ENCODE data around the gene MTCP1. TPM values are rescaled to one million over a fixed set of nuclear protein-coding genes. Genes with fewer than 3 reads are reported as not detected.
A peak's percentile ranks its signal among the peaks of the same experiment; 100 is the strongest.

Gene MTCP1, protein sequence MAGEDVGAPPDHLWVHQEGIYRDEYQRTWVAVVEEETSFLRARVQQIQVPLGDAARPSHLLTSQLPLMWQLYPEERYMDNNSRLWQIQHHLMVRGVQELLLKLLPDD
- 21.1 and 25.0 TPM in 2 replicates for total RNA-seq (2014; rRNA removed; shearing (Covaris generic))

DNA sequence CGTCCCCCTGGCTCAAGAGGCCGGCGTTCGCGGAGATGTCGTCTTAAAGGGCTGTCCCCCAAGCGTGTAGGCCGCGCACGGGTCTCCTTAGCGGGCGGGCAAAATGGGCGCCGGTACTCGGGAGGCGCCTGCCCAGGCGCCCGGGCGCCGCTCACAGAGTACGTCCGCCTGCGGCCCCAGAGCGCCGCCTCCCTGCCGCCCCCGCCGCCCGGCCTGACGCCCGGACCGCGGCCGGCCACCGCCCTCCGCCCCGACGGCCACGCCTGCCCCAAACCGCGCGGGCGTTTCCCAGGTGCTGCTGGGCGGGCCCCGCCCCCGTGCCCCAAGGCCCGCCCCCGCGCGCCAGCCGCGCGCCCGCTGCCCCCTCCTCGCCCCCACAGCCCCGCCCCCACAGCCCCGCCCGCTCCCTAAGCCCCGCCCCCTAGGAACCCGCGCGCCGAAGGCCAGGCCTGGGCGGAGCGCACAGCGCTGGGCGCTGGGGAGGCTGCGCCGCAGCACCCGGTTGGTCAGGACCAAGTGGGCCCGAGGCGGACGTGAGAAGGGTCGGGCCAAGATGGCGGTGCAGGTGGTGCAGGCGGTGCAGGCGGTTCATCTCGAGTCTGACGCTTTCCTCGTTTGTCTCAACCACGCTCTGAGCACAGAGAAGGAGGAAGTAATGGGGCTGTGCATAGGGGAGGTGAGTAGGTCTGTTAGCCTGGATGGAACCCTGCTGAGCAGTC is at the start of gene MTCP1, which contains the start of the genes BRCC3 and CMC4:
Gene MTCP1, minus strand, starts transcription at position 162 of the 719 bp plus-strand sequence. CDS start 5,126 bp downstream, outside the sequence.
Gene BRCC3, plus strand, starts transcription at position 534 of the 719 bp plus-strand sequence. Its CDS starts 20 bp downstream, at position 554.
Gene CMC4, minus strand, starts transcription at position 162 of the 719 bp plus-strand sequence. CDS start 7,113 bp downstream, outside the sequence.
- Histone ChIP-seq H3K9me3 (replicated peaks) (no peaks in the 10 kb centered on the region), H3K4me1 (no peaks in the 10 kb centered on the region), H3K4me3 (peak within 1 kb of the TSS; percentile 80), H3K27me3 (no peaks in the 10 kb centered on the region), H3K36me3 (no peaks in the 10 kb centered on the region; the same call in 1 of the 2 replicates), H3K27ac (peak within 1 kb of the TSS; percentile 77)
- DNase-seq, result peak; percentile 79 to 81

DNA sequence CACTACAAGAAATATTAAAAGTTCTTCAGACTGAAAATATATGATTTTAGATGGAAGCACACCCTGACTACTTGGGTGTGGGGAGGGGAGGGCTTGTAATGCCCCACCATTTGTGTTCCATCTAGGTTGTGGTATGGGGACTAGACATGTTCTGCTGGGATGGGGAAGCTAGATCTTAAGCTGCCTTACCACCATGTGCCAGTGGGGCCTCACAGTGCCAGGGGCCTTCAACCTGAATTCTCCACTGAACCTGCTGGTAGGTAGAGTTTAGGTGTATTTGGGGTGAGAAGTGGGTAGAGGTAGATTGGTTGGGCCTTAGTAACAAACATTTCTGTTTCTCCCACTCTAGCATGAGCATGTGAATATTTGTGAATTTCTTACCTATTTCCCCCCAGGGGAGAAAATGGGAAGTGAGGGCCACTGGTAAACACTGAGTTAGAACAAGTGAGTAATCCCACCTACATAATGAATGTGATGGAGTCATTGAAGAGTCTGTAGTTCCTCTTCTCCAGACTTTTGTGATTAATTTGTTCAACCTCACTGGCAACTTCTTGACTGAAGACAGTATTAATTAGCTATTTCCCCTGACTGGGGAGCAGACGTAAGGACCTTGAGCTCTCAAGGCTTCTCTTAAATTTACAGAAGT is 44.4 kb upstream of the MTCP1 start:
- Histone ChIP-seq H3K36me3 (no peaks in the 10 kb centered on the region), H3K27ac (no peak overlapping the region)

DNA sequence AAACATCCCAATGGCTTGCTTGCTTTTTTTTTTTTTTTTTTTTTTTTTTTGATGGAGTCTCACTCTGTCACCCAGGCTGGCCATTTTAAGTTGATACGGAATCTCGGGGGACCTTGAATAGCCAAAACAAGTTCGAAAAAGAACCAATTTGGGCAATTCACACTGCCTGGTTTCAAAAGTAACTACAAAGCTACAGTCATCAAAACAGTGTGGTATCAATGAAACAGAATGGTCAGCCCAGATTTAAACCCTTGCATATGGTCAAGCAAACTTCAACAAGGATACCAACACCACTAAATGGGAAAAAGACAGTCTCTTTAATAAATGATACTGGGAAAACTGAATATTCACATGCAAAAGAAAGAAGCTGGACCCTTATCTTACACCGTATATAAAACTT is 42.2 kb upstream of the MTCP1 start:
- Histone ChIP-seq H3K4me3 (no peak overlapping the region), H3K27me3 (no peaks in the 10 kb centered on the region), H3K4me1 (no peaks in the 10 kb centered on the region), H3K9me3 (replicated peaks) (no peaks in the 10 kb centered on the region), H3K27ac (no peak overlapping the region), H3K36me3 (no peaks in the 10 kb centered on the region)
- no peak for DNase-seq

More for the DNA sequence above, 44.4 kb upstream of the MTCP1 start:
- Histone ChIP-seq H3K4me1 (no peaks in the 10 kb centered on the region), H3K4me3 (no peak overlapping the region), H3K9me3 (replicated peaks) (no peaks in the 10 kb centered on the region), H3K27me3 (no peaks in the 10 kb centered on the region)
- DNase-seq, result no peak

DNA sequence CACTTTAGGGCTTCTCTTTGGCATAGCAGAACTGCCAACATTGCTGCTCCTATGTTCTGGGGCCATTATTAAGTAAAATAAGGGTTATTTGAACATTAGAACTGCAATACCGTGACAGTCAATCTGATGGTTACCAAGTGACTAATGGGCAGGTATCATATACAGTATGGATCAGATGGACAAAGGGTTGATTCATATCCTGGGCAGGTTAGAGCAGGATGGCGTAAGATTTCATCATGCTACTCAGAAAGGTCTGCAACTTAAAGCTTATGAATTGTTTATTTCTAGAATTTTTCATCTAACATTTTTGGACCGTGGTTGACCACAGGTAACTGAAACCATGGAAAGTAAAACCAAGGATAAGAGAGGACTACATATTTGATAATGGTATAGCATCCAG is 41.2 kb upstream of the MTCP1 start:
- H3K27me3 ChIP-seq, result no peaks in the 10 kb centered on the region
- no peaks in the 10 kb centered on the region for H3K36me3 ChIP-seq
- H3K9me3 ChIP-seq (replicated peaks), result no peaks in the 10 kb centered on the region
- H3K27ac ChIP-seq, result no peak overlapping the region
- DNase-seq, result no peak
- no peaks in the 10 kb centered on the region for H3K4me1 ChIP-seq
- H3K4me3 ChIP-seq, result no peak overlapping the region

DNA sequence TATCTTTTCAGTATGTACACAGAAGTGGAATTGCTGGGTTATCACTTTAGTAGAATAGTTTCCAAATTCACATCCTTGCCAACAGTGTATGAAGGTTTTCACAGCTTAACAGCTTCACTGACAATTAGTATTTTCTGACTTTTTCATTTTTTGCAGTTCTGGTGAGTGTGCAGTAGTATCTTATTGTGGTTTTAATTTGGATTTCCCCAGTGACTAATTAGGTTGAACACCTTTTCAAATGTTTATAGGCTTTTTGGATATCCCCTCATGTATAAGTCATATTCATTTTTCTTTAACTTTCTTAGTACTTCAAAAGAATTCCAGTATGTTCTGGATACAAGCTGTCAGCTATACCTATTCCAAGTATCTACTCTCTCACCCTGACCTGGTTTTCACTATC is 37.5 kb upstream of the MTCP1 start:
- Histone ChIP-seq H3K27me3 (no peaks in the 10 kb centered on the region), H3K9me3 (replicated peaks) (no peaks in the 10 kb centered on the region), H3K4me3 (no peak overlapping the region), H3K36me3 (no peaks in the 10 kb centered on the region), H3K27ac (no peak overlapping the region), H3K4me1 (no peaks in the 10 kb centered on the region)
- no peak for DNase-seq

DNA sequence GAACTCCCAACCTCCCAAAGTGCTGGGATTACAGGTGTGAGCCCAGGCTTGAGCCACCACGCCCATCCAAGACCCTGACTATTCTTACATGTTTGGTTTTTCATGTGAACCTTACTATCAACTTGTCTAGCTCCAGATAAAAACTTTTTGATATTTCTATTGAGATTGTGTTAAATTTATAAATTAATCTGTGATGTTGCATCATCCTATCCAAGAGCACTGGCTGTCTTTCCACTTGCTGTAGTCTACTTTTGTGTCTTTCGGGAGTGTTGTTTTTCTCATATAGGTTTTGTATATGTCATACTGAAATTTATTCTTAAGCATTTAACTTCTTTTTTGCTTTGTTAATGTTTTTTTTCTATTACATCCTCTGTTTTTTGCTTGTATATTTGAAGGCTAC is 35.0 kb upstream of the MTCP1 start:
- Histone ChIP-seq H3K36me3 (no peaks in the 10 kb centered on the region), H3K27ac (no peak overlapping the region), H3K27me3 (no peaks in the 10 kb centered on the region), H3K4me3 (no peak overlapping the region), H3K9me3 (replicated peaks) (no peaks in the 10 kb centered on the region), H3K4me1 (no peaks in the 10 kb centered on the region)
- DNase-seq, result no peak

DNA sequence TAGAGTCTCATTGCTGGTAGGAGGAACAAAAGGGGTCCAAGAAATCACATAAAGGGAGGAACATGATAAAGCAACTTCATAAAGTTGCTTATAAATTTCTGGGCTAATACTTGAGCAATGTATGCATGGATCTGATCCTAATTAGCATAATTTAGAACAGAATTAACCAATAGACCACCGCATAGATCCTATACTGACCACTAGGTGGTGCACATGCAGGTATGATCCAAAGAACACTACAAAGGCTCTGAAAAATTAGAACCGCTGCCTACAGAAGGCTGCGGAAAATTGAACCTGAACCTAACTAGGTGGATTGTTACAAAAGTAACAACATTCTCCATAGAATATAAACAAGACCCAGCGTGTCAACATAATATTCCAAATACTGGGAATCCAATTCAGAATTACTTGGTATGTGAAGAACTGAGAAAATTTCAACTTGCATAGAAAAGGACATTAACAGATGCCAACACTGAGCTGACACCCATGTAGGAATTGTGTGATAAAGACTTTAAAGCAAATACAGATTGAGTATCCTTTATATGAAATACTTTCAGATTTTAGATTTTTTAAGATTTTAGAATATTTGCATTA is 23.6 kb upstream of the MTCP1 start:
- peak; percentile 11 to 41 for DNase-seq
- Histone ChIP-seq H3K4me3 (no peak overlapping the region), H3K4me1 (no peaks in the 10 kb centered on the region), H3K36me3 (peaks cover 2% of the 10 kb centered on the region; the same call in 1 of the 2 replicates), H3K27me3 (no peaks in the 10 kb centered on the region), H3K27ac (no peak overlapping the region), H3K9me3 (replicated peaks) (no peaks in the 10 kb centered on the region)

DNA sequence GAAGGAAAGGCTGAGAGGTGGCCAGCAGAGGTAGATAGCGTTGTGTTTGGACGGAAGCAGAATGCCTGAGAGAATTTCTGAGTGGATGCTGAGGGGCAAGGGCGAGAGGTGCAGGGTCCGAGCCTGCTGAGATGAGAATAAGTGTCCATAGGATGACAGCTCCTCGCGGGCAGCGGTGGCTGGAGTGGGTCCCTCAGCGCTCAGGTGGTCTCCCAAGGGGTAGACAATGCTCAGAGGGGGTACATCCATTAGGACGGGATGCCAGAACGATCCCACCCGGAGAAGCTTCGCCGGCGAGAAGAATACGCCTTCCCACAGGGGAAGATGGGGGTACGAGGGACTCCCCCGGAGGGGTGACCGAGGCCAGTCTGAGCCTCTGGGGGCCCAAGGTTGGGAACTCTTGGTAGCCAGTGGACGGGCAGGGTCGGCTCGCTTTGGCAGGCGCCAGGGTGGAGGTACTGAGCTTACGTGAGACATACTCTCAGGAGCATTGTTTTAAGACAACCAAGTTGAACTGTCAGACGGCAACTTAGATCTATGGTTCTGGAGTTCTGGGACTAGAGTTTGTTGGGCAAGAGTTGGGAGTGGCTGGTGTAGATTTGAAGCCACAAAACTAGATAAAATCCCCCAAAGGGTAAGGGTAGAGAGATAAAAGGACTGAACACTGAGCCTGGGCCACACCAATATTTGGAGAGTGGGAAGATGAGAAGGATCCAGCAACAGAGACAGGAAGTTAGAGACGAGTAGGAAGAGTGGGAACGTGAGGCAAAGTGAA is 16.2 kb upstream of the MTCP1 start:
- H3K27me3 ChIP-seq, result no peaks in the 10 kb centered on the region
- no peak for DNase-seq

DNA sequence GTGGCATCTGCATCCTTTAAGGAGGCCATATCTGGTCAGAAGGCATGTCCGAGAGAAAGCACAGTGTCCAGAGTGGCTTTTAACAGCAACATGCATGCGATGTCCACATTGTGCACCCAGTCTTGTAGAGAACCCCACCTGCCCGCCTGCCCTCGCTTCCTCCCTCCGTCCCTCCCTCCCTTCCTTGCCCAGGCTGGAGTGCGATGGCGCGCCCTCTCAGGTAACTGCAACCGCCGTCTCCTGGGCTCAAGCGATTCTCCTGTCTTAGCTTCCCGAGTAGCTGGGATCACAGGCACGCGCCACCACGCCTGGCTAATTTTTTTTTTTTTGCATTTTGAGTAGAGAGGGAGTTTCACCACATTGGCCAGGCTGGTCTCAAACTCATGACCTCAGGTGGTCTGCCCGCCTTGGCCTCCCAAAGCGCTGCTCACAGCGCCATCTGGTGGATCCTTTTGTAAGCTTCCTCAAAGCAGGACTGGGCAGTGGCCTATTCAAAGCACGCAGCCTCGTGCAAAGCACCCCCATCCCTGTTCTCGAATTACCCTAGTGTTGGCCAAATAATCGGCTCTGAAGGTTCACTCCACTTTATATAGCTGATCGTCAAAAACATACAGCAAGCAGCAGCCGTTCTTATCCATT is 15.4 kb upstream of the MTCP1 start:
- DNase-seq, result peak; percentile 15 to 46
- H3K27me3 ChIP-seq, result no peaks in the 10 kb centered on the region
- no peaks in the 10 kb centered on the region for H3K9me3 ChIP-seq (replicated peaks)
- no peak overlapping the region for H3K4me3 ChIP-seq
- no peaks in the 10 kb centered on the region for H3K4me1 ChIP-seq
- H3K36me3 ChIP-seq, result no peaks in the 10 kb centered on the region
- H3K27ac ChIP-seq, result no peak overlapping the region

More for the DNA sequence above, 16.2 kb upstream of the MTCP1 start:
- H3K27ac ChIP-seq, result no peak overlapping the region
- no peaks in the 10 kb centered on the region for H3K4me1 ChIP-seq
- H3K36me3 ChIP-seq, result no peaks in the 10 kb centered on the region
- H3K4me3 ChIP-seq, result no peak overlapping the region
- H3K9me3 ChIP-seq (replicated peaks), result no peaks in the 10 kb centered on the region

DNA sequence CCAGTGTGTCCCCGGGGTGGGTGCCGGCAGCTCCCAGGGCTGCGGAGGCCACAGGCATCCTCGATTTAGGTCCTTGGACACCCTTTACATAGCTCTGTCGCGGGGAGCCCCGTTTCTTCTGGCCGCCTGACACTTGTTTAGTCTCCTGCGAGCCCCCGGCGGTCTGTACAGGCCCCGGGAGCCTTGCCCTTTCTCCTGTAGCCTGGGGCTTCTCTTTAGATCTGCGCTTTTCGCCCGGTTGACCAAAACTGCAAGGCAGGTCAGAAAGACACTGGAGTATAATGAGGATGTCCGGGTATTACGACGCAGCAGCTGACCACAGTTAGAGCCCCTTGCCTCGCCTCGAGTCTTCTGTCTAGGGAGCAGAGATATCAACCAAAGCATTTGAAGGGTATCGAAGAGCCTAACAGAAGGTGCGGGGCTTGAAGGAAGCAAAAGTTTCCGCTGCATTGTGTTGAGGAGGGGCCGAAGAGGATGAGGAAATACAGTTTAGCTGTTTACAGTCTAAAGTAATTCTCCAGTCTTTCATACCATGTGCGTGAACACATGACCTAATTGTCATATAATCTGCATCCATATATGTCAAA is 851 bp upstream of the MTCP1 start:
- no peak for DNase-seq
- H3K9me3 ChIP-seq (replicated peaks), result no peaks in the 10 kb centered on the region
- peak overlapping the region; percentile 80 for H3K4me3 ChIP-seq
- H3K36me3 ChIP-seq, result no peaks in the 10 kb centered on the region; the same call in 1 of the 2 replicates
- H3K4me1 ChIP-seq, result no peaks in the 10 kb centered on the region
- H3K27me3 ChIP-seq, result no peaks in the 10 kb centered on the region
- H3K27ac ChIP-seq, result peak overlapping the region; percentile 46

DNA sequence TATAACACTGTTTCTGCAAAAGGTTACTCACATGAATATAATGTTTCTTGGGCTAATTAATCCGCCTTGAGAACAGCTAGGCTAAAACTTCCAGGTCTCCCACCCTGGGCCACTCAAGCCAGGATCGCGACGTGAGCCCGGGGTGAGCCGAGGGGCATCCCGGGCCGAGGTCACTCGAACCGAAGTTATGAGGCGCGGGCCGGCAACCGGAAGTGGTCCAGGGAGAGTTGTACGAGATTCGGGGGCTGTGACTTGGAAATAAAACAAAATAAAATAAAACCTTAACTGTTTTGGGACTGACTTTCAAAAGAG is 317 bp downstream of the MTCP1 start:
- Histone ChIP-seq H3K4me3 (peak overlapping the region; percentile 68), H3K27ac (peak overlapping the region; percentile 77), H3K36me3 (no peaks in the 10 kb centered on the region; the same call in 1 of the 2 replicates), H3K27me3 (no peaks in the 10 kb centered on the region), H3K4me1 (no peaks in the 10 kb centered on the region), H3K9me3 (replicated peaks) (no peaks in the 10 kb centered on the region)
- DNase-seq, result no peak

DNA sequence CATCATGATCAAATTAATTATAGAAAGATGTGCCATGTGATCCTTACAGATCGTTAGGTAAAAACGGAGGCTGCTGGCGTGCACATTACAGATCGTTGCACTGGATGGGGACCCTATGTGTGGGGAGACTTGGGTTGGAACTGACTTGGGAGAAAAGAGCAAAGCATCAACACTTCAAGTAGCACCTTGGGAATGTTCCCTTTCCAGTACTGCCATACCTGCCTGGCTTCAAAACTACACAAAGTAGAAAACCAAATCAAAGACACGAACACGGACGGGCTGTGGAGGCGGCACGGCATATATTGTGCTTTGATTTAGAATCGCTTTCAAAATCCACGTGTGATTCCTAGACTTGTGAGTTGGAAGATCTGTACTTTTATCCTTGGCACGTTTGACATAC is 898 bp downstream of the MTCP1 start:
- peak overlapping the region; percentile 68 for H3K4me3 ChIP-seq
- H3K27me3 ChIP-seq, result no peaks in the 10 kb centered on the region
- no peaks in the 10 kb centered on the region for H3K9me3 ChIP-seq (replicated peaks)
- no peaks in the 10 kb centered on the region for H3K4me1 ChIP-seq
- H3K27ac ChIP-seq, result peak overlapping the region; percentile 77
- H3K36me3 ChIP-seq, result no peaks in the 10 kb centered on the region; the same call in 1 of the 2 replicates
- DNase-seq, result peak in 1 of 2 experiments; percentile 28

DNA sequence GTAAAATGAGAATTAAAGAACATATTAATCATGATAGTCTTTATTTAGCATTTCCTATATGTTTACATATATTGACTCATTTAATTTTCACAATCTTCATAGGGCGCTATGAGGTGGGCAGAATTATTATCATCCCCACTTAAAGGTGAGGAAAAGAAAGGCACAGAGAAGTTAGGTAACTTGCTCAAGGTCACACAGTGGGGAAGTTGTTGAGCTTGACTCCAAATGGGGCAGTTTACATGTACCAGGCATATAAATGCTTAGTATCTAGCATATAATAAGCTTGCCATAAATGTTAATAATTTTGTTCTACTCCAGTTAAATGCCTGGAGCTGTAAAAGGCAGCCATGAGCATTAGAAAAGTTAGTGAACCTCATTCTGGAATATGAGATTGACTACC is 1.5 kb downstream of the MTCP1 start:
- Histone ChIP-seq H3K27ac (no peak overlapping the region), H3K27me3 (no peaks in the 10 kb centered on the region), H3K36me3 (no peaks in the 10 kb centered on the region; the same call in 1 of the 2 replicates), H3K4me1 (no peaks in the 10 kb centered on the region), H3K4me3 (peak overlapping the region; percentile 68), H3K9me3 (replicated peaks) (no peaks in the 10 kb centered on the region)
- DNase-seq, result no peak

DNA sequence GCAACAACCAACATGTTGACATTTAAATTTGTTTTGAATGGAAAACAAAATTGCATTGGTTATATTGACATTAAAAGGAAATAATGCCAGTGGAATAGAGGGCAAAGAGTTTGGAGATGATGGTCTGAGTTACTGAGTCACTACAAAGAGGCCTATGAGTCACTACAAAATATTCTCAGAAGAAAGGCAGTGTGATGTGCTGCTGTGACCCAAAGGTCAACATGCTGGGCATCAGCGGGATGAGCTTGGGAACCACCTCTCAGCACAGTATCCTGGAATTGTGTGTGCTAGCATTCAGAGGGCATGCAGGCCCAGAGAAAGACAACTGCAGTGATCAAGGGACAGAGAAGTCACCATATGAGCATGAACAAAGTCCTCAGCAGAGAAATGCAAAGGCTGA is 2.8 kb downstream of the MTCP1 start:
- Histone ChIP-seq H3K4me3 (no peak overlapping the region), H3K9me3 (replicated peaks) (no peaks in the 10 kb centered on the region), H3K27me3 (no peaks in the 10 kb centered on the region), H3K4me1 (no peaks in the 10 kb centered on the region), H3K27ac (no peak overlapping the region), H3K36me3 (no peaks in the 10 kb centered on the region)
- DNase-seq, result peak in 1 of 2 experiments; percentile 5

Measured in SJCRH30 (cell line).